ENCODE measurements around the gene HELZ. TPM values are rescaled to one million over a fixed set of nuclear protein-coding genes. Genes with fewer than 3 reads are reported as not detected.
"Not testable (repeated sequence)": the region's sequence is repeated elsewhere in the genome, so short reads cannot be mapped to it uniquely, and the experiment has no call there.

The HELZ gene
- total RNA-seq, 1 experiment from 2014 or later = 40.5 TPM

GRCh38 chr17:67095803-67096202, 149.2 kb downstream of the HELZ start:
- CTCF ChIA-PET = no interaction called here
- Histone ChIP-seq H3K27me3 (ENCODE audit: insufficient read depth, low read length) (no peaks in the 10 kb centered on the region), H3K9me2 (ENCODE audit: insufficient read depth) (no peaks in the 10 kb centered on the region), H4K20me1 (ENCODE audit: insufficient read depth) (no peaks in the 10 kb centered on the region), H3K36me3 (ENCODE audit: control insufficient read depth in 1 of 2, insufficient read depth in 2 of 2, low read length in 2 of 2) (no peaks in the 10 kb centered on the region), H3K9ac (ENCODE audit: low read length) (no peak overlapping the region), H2AFZ (ENCODE audit: low read depth, low read length, poor library complexity, severe bottlenecking) (no peak overlapping the region), H3K4me1 (ENCODE audit: control insufficient read depth in 1 of 2, insufficient read depth in 2 of 2, low read length in 2 of 2) (peaks cover 0 to 5% of the 10 kb centered on the region in 2 experiments; a peak in 1 of 4 replicates), H3K4me3 (replicated peaks in 1 of 2; ENCODE audit: low read depth in 1 of 2, low read length in 2 of 2) (no peak overlapping the region), H3K4me2 (ENCODE audit: low read length) (no peak overlapping the region), H3K27ac (ENCODE audit: low read depth, low read length) (no peak overlapping the region), H3K9me3 (ENCODE audit: control insufficient read depth in 1 of 2, insufficient read depth in 1 of 2, low read depth in 1 of 2, low read length in 2 of 2) (no peaks in the 10 kb centered on the region), H3K79me2 (ENCODE audit: insufficient read depth, low read length) (no peaks in the 10 kb centered on the region)
- POLR2A ChIA-PET = no interaction called here
- TF ChIP-seq TCF7L2 (IDR thresholded peaks at IDR 0.05; ENCODE audit: borderline replicate concordance, extremely low read depth, insufficient read depth, insufficient read length) (no peak), SP1 (IDR thresholded peaks at IDR 0.05; ENCODE audit: low read depth) (no peak), YY1 (IDR thresholded peaks at IDR 0.05; ENCODE audit: extremely low read depth, insufficient replicate concordance, low read depth, low read length) (no peak), POLR2AphosphoS5 (IDR thresholded peaks at IDR 0.05; ENCODE audit: low read depth, low read length) (no peak), CTCF (IDR thresholded peaks at IDR 0.05 in 2 of 3, conservative IDR thresholded peaks at IDR 0.05 in 1 of 3; ENCODE audit: borderline replicate concordance in 1 of 3, insufficient read depth in 1 of 3, low read depth in 2 of 3, low read length in 2 of 3) (no peak), EZH2phosphoT487 (IDR thresholded peaks at IDR 0.05; ENCODE audit: borderline replicate concordance) (no peak), JUND (IDR thresholded peaks at IDR 0.05) (no peak), ZBTB33 (IDR thresholded peaks at IDR 0.05; ENCODE audit: extremely low read depth, insufficient replicate concordance, low read length) (no peak), RAD21 (IDR thresholded peaks at IDR 0.05; ENCODE audit: low read depth) (no peak), CEBPB (IDR thresholded peaks at IDR 0.05; ENCODE audit: low read depth) (no peak), SRF (IDR thresholded peaks at IDR 0.05; ENCODE audit: low read depth) (no peak), POLR2A (IDR thresholded peaks at IDR 0.05; ENCODE audit: borderline replicate concordance, extremely low read depth, insufficient read depth, insufficient read length) (no peak), CBX3 (IDR thresholded peaks at IDR 0.05; ENCODE audit: low read depth) (no peak), EZH2 (IDR thresholded peaks at IDR 0.05) (no peak)
- intact Hi-C loops (cut with micrococcal nuclease) = no loop called here
- BruUV-seq (replicated peaks) = no TSS peak
- DNase-seq (ENCODE audit: low read depth, low spot score) (no peak), ATAC-seq (no peak)
- RAD21 ChIA-PET (ENCODE audit: low non-redundant PET in 1 of 2, low total read pairs in 2 of 2, uncharacterized antibody in 2 of 2, unreplicated experiment in 2 of 2) = no interaction called here

GRCh38 chr17:67095291-67095690, 149.7 kb downstream of the HELZ start:
- H3K27ac ChIP-seq (ENCODE audit: low read depth, low read length); H3K36me3 ChIP-seq (ENCODE audit: control insufficient read depth in 1 of 2, insufficient read depth in 2 of 2, low read length in 2 of 2); H2AFZ ChIP-seq (ENCODE audit: low read depth, low read length, poor library complexity, severe bottlenecking); H3K79me2 ChIP-seq (ENCODE audit: insufficient read depth, low read length); CTCF ChIA-PET; BruUV-seq (replicated peaks); H4K20me1 ChIP-seq (ENCODE audit: insufficient read depth); RAD21 ChIA-PET (ENCODE audit: low non-redundant PET in 1 of 2, low total read pairs in 2 of 2, uncharacterized antibody in 2 of 2, unreplicated experiment in 2 of 2); POLR2A ChIA-PET; H3K9me2 ChIP-seq (ENCODE audit: insufficient read depth); H3K9me3 ChIP-seq (ENCODE audit: control insufficient read depth in 1 of 2, insufficient read depth in 1 of 2, low read depth in 1 of 2, low read length in 2 of 2); DNase-seq (ENCODE audit: low read depth, low spot score); H3K27me3 ChIP-seq (ENCODE audit: insufficient read depth, low read length); H3K9ac ChIP-seq (ENCODE audit: low read length); H3K4me3 ChIP-seq (replicated peaks in 1 of 2; ENCODE audit: low read depth in 1 of 2, low read length in 2 of 2); ATAC-seq; H3K4me1 ChIP-seq (ENCODE audit: control insufficient read depth in 1 of 2, insufficient read depth in 2 of 2, low read length in 2 of 2); H3K4me2 ChIP-seq (ENCODE audit: low read length); intact Hi-C loops (cut with micrococcal nuclease): not testable (repeated sequence)
